Effector memory CD4-positive, alpha-beta T cell (primary cell): ENCODE measurements around the gene IL1RAPL2.
"Not testable (repeated sequence)": the region's sequence is repeated elsewhere in the genome, so short reads cannot be mapped to it uniquely, and the experiment has no call there.

ENCODE experiments used
- DNase-seq, 3 donors: peaks; one replicate each; pipeline ENCODE4 v3.0.0-alpha.2; 2020
- H3K27ac ChIP-seq: 2 replicates; pipeline ENCODE4 v1.7.0; 2013; ENCODE audit warnings: mild to moderate bottlenecking, low read length, moderate library complexity; ENCODE audit not compliant: insufficient read depth, poor library complexity, severe bottlenecking
- H3K27me3 ChIP-seq: replicated peaks from 2 replicates; pipeline ENCODE4 v1.7.0; 2013; ENCODE audit warnings: mild to moderate bottlenecking, low read length; ENCODE audit not compliant: insufficient read depth, control insufficient read depth, poor library complexity, severe bottlenecking
- H3K36me3 ChIP-seq: 2 replicates; pipeline ENCODE4 v1.7.0; 2013; ENCODE audit warnings: mild to moderate bottlenecking, low read length, moderate library complexity; ENCODE audit not compliant: control insufficient read depth, insufficient read depth
- H3K4me1 ChIP-seq: 2 replicates; pipeline ENCODE4 v1.7.0; 2013; ENCODE audit warnings: low read length, mild to moderate bottlenecking; ENCODE audit not compliant: control insufficient read depth, insufficient read depth, poor library complexity, severe bottlenecking
- H3K4me3 ChIP-seq: 2 replicates; pipeline ENCODE4 v1.7.0; 2013; ENCODE audit warnings: low read length, low read depth, mild to moderate bottlenecking; ENCODE audit not compliant: insufficient read depth, poor library complexity, severe bottlenecking
- H3K9me3 ChIP-seq: 2 replicates; pipeline ENCODE4 v1.7.0; 2013; ENCODE audit warnings: mild to moderate bottlenecking, low read length, moderate library complexity; ENCODE audit not compliant: control insufficient read depth

IL1RAPL2 gene

GRCh38 chrX:105115596-105116320 lies 549.8 kb downstream of the IL1RAPL2 start:
- not testable (repeated sequence) for H3K36me3 ChIP-seq, DNase-seq, H3K9me3 ChIP-seq, H3K4me3 ChIP-seq, H3K27me3 ChIP-seq, H3K27ac ChIP-seq, H3K4me1 ChIP-seq

- DNase-seq, result no peak
Measured at GRCh38 chrX:105116486-105116885, 550.5 kb downstream of the IL1RAPL2 start.

DNA sequence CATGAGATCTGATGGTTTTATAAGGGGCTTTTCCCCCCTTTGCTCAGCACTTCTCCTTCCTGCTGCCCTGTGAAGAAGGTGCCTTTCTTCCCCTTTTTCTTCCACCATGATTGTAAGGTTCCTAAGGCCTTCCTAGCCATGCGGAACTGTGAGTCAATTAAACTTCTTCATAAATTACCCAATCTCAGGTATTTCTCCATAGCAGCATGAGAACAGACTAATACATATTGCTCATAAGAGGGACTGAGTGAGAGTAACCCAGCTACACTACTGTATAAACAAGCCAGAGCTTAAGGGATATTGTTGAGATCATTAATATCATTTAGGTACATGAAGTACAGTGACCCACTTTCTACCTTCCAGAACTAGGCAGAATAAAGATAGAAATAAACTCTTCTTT lies 551.6 kb downstream of the IL1RAPL2 start:
- H3K27me3 ChIP-seq, result no peaks in the 10 kb centered on the region
- H3K9me3 ChIP-seq, result no peaks in the 10 kb centered on the region
- no peaks in the 10 kb centered on the region for H3K36me3 ChIP-seq
- no peak overlapping the region for H3K27ac ChIP-seq
- H3K4me1 ChIP-seq, result no peaks in the 10 kb centered on the region
- DNase-seq, result no peak
- H3K4me3 ChIP-seq, result no peak overlapping the region

More at GRCh38 chrX:105116486-105116885, 550.5 kb downstream of the IL1RAPL2 start:
- no peaks in the 10 kb centered on the region for H3K4me1 ChIP-seq
- no peaks in the 10 kb centered on the region for H3K27me3 ChIP-seq
- no peaks in the 10 kb centered on the region for H3K36me3 ChIP-seq
- H3K4me3 ChIP-seq, result no peak overlapping the region
- no peak overlapping the region for H3K27ac ChIP-seq
- no peaks in the 10 kb centered on the region for H3K9me3 ChIP-seq

- H3K4me1 ChIP-seq, result no peaks in the 10 kb centered on the region
- H3K27ac ChIP-seq, result no peak overlapping the region
- no peak for DNase-seq
- H3K36me3 ChIP-seq, result no peaks in the 10 kb centered on the region
- H3K9me3 ChIP-seq, result no peaks in the 10 kb centered on the region
- H3K4me3 ChIP-seq, result no peak overlapping the region
- H3K27me3 ChIP-seq, result no peaks in the 10 kb centered on the region
Measured at GRCh38 chrX:105120463-105120862, 554.5 kb downstream of the IL1RAPL2 start.

DNA sequence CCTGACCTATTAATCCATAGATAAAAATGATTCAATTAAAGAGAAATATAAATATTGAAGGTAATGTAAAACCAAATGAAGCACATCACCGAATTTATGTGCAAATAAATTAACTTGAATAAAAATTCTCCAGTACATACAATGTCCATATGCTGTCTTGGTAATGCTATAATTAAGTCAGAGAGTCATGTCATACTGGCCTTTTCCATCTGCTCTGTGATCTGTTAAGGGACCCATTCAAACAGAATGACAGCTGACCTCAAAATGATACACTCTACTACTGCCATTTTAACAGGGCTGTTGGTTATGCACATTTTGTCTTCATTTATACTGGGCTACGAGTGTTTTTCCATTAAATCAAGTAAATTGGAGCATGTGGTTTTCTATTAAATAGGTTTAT lies 555.2 kb downstream of the IL1RAPL2 start:
- H3K4me3 ChIP-seq, result no peak overlapping the region
- DNase-seq, result no peak
- no peaks in the 10 kb centered on the region for H3K4me1 ChIP-seq
- H3K27ac ChIP-seq, result no peak overlapping the region
- H3K27me3 ChIP-seq, result no peaks in the 10 kb centered on the region
- H3K36me3 ChIP-seq, result no peaks in the 10 kb centered on the region
- H3K9me3 ChIP-seq, result no peaks in the 10 kb centered on the region

DNA sequence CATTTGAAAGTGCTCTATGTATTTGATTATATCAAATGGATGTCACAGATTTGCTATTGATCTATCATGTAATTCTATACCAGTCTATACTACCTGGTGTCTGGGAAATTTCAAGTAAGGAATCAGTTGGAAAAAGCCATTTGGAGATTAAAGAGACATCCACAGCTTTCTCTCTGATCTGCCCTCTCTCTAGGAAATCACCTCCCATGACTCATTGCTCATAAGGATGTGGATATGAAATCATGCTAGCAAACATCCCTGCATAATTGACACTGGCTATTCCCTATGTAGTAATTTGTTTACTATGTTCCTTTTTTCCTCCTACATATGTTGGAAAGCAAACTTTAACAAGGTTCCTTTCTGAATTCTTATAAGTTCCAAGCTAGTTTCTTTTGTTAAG lies 560.2 kb downstream of the IL1RAPL2 start:
- Histone ChIP-seq H3K36me3 (no peaks in the 10 kb centered on the region), H3K27ac (no peak overlapping the region), H3K27me3 (no peaks in the 10 kb centered on the region), H3K4me1 (no peaks in the 10 kb centered on the region), H3K9me3 (no peaks in the 10 kb centered on the region), H3K4me3 (no peak overlapping the region)
- no peak for DNase-seq

DNA sequence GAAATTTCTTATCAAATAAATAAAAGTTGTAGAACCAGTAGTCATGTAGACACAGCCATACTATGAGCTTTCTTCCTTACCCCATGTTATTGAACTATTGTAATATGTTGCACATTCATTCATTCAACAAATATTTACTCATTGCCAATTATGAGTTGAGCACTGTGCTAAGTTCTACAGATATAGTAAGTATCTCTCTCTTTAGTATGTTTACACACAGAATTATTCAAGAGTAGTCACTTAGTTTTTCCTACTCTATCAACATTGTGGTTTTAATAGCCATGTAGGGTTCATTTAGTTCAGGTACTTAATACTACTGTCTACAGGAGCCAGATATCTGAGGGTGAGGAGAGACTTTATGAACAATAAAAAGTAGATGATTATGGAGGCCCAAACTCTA lies 568.3 kb downstream of the IL1RAPL2 start:
- DNase-seq, result no peak
- no peak overlapping the region for H3K27ac ChIP-seq
- no peaks in the 10 kb centered on the region for H3K27me3 ChIP-seq
- H3K4me1 ChIP-seq, result no peaks in the 10 kb centered on the region
- H3K36me3 ChIP-seq, result no peaks in the 10 kb centered on the region
- H3K9me3 ChIP-seq, result no peaks in the 10 kb centered on the region
- no peak overlapping the region for H3K4me3 ChIP-seq

DNA sequence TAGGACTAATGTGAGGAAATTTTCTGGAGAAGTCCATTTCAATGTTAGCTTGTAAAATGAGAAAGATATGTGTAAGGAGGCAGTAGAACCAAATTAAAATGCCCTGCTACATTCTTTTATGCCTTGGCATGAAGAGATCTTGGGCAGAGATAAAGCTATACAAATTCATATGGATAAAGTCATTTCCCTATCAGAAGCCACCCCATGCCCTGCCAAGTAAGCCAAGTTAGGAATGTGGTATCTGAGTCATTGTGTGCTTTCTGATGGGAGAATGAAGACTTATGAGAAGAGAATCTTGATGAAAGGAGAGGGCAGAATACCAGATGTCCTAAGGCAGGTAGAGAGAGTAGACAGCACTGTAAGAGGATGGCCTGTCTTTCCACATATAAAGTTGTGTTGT lies 570.8 kb downstream of the IL1RAPL2 start:
- Histone ChIP-seq H3K9me3 (no peaks in the 10 kb centered on the region), H3K4me3 (no peak overlapping the region), H3K27me3 (no peaks in the 10 kb centered on the region), H3K4me1 (no peaks in the 10 kb centered on the region), H3K36me3 (no peaks in the 10 kb centered on the region), H3K27ac (no peak overlapping the region)
- no peak for DNase-seq

DNA sequence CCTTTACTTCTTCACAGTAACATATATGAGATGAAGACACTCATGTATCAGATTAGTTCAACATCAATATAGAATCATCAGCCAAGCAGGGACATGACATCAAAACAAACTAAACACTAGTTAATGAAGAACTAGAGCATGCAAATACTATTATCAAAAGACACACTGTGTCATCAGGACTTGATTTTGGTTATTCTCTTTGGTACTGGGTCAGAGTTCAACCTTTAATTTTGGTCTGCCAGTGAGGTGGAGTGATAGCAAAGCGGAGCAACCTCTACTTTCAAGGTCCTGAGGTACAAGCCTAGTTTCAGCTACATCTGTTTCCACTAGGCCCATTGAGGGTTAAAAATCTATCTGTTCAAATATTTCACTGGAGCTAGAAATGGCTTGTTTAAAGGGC lies 584.0 kb downstream of the IL1RAPL2 start:
- no peak overlapping the region for H3K4me3 ChIP-seq
- no peaks in the 10 kb centered on the region for H3K36me3 ChIP-seq
- no peak for DNase-seq

DNA sequence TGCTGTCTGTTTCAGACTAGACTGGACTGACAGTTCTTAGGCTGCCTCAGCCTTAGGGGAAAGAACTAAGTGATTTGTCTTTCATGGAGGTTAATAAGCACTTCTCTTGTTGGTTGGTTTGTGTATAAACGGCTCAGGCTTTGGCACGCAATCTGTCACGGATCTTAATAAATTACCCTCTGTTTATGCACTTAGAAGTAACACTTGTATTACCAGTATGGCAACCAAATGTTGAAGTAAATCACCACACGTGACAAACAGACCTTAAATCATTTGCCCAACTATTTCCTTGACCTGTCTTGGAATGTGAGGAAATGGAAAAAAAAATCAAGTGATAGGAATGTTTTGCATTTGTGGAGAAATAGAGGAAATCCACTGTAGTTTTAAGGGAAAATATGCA lies 584.6 kb downstream of the IL1RAPL2 start:
- Histone ChIP-seq H3K4me1 (no peaks in the 10 kb centered on the region), H3K9me3 (no peaks in the 10 kb centered on the region), H3K27me3 (no peaks in the 10 kb centered on the region), H3K4me3 (no peak overlapping the region), H3K36me3 (no peaks in the 10 kb centered on the region), H3K27ac (no peak overlapping the region)
- no peak for DNase-seq

More for the DNA sequence above, 584.0 kb downstream of the IL1RAPL2 start:
- no peak overlapping the region for H3K27ac ChIP-seq
- H3K4me1 ChIP-seq, result no peaks in the 10 kb centered on the region
- H3K9me3 ChIP-seq, result no peaks in the 10 kb centered on the region
- no peaks in the 10 kb centered on the region for H3K27me3 ChIP-seq
